Neural progenitor cell (in vitro differentiated cells): ENCODE results near the gene NES. TPM values are rescaled to one million over a fixed set of nuclear protein-coding genes. Genes with fewer than 3 reads are reported as not detected.

ENCODE experiments used
- DNase-seq: peaks from one replicate; pipeline ENCODE4 v3.0.0-alpha.2; 2016; ENCODE audit warnings: low spot score
- H2AFZ ChIP-seq: fragments of 200-600 bp; sonication (generic); replicated peaks from 2 replicates; pipeline ENCODE4 v1.6.1; 2016; ENCODE audit warnings: antibody characterized with exemption
- H3F3A ChIP-seq: fragments of 200-600 bp; sonication (generic); 2 replicates; pipeline ENCODE4 v1.6.1; 2016; ENCODE audit warnings: antibody characterized with exemption, low read depth
- H3K27ac ChIP-seq: fragments of 200-600 bp; sonication (generic); 2 replicates; pipeline ENCODE4 v1.5.1; 2016; ENCODE audit warnings: mild to moderate bottlenecking
- H3K27me3 ChIP-seq: fragments of 200-600 bp; sonication (generic); 2 replicates; pipeline ENCODE4 v1.6.1; 2016; ENCODE audit warnings: mild to moderate bottlenecking, moderate library complexity
- H3K36me3 ChIP-seq: fragments of 200-600 bp; sonication (generic); 2 replicates; pipeline ENCODE4 v1.5.1; 2016
- H3K4me1 ChIP-seq: fragments of 200-600 bp; sonication (generic); 2 replicates; pipeline ENCODE4 v1.6.1; 2016; ENCODE audit warnings: mixed run types
- H3K4me2 ChIP-seq: fragments of 200-600 bp; sonication (generic); 2 replicates; pipeline ENCODE4 v1.6.1; 2016
- H3K4me3 ChIP-seq: fragments of 200-600 bp; sonication (generic); 2 replicates; pipeline ENCODE4 v1.5.1; 2016
- H3K79me2 ChIP-seq: fragments of 200-600 bp; sonication (generic); 2 replicates; pipeline ENCODE4 v1.6.1; 2016; ENCODE audit warnings: low read depth
- H3K9ac ChIP-seq: fragments of 200-600 bp; sonication (generic); 2 replicates; pipeline ENCODE4 v1.6.1; 2016
- H3K9me3 ChIP-seq: fragments of 200-600 bp; sonication (generic); 2 replicates; pipeline ENCODE4 v1.5.1; 2016; ENCODE audit warnings: low read depth
- H4K20me1 ChIP-seq: fragments of 200-600 bp; sonication (generic); 2 replicates; pipeline ENCODE4 v1.6.1; 2016; ENCODE audit warnings: low read depth
- H3K27ac Mint-ChIP-seq: 3 replicates; pipeline ENCODE4 v1.8.0; 2021; ENCODE audit warnings: mixed read lengths
- H3K27me3 Mint-ChIP-seq: 2 replicates; pipeline ENCODE4 v1.8.0; 2022; ENCODE audit warnings: low read depth, mild to moderate bottlenecking, inconsistent platforms, moderate library complexity, mixed read lengths; ENCODE audit not compliant: insufficient read depth
- H3K36me3 Mint-ChIP-seq: 3 replicates; pipeline ENCODE4 v1.8.0; 2021; ENCODE audit warnings: mixed read lengths
- H3K4me1 Mint-ChIP-seq: 3 replicates; pipeline ENCODE4 v1.8.0; 2021; ENCODE audit warnings: mixed read lengths
- H3K4me3 Mint-ChIP-seq: 3 replicates; pipeline ENCODE4 v1.8.0; 2021; ENCODE audit warnings: mild to moderate bottlenecking, moderate library complexity, mixed read lengths
- H3K9me3 Mint-ChIP-seq: 3 replicates; pipeline ENCODE4 v1.8.0; 2020; ENCODE audit warnings: mixed read lengths
- EZH2 ChIP-seq: fragments of 200-600 bp; sonication (generic); IDR thresholded peaks from 2 replicates; pipeline ENCODE4 v1.6.1; 2017; ENCODE audit warnings: antibody characterized with exemption, mild to moderate bottlenecking, moderate library complexity
- EZH2phosphoT487 ChIP-seq: fragments of 200-600 bp; sonication (generic); IDR thresholded peaks from 2 replicates; pipeline ENCODE4 v1.6.1; 2017; ENCODE audit warnings: antibody characterized with exemption
- total RNA-seq: library from RNA; depleted of rRNA; stranded (reverse); fragments of >200 nt; gene quantifications from 2 replicates; pipeline ENCODE4 v1.2.3, GENCODE V29; 2015; ENCODE audit warnings: low replicate concordance
- TF ChIP-seq, protein P1 (sequence below): fragments of 200-600 bp; sonication (generic); IDR thresholded peaks from 2 replicates; pipeline ENCODE4 v1.5.1; 2017; ENCODE audit warnings: antibody characterized with exemption, mild to moderate bottlenecking

The NES gene
- total RNA-seq, 1 donor from 2014 or later, result 83.8 TPM

- H3K27me3 Mint-ChIP-seq, result peaks cover 37% of the 10 kb centered on the region
- peak overlapping the region; percentile 59 for H3K4me3 Mint-ChIP-seq
- Histone ChIP-seq H3K4me3 (no peak overlapping the region), H4K20me1 (peaks cover 24% of the 10 kb centered on the region), H3K36me3 (no peaks in the 10 kb centered on the region), H3K27ac (no peak overlapping the region), H3K4me1 (peaks cover 35% of the 10 kb centered on the region), H3K27me3 (peaks cover 70% of the 10 kb centered on the region), H3K79me2 (no peaks in the 10 kb centered on the region), H3K4me2 (peak overlapping the region; percentile 67), H3K9me3 (no peaks in the 10 kb centered on the region), H3K9ac (no peak overlapping the region), H2AFZ (no peak overlapping the region), H3F3A (peaks cover 26% of the 10 kb centered on the region)
- DNase-seq, result no peak
- peaks cover 45% of the 10 kb centered on the region for H3K4me1 Mint-ChIP-seq
- H3K27ac Mint-ChIP-seq, result no peak overlapping the region
- no peak for TF ChIP-seq EZH2
- TF ChIP-seq, protein P1, sequence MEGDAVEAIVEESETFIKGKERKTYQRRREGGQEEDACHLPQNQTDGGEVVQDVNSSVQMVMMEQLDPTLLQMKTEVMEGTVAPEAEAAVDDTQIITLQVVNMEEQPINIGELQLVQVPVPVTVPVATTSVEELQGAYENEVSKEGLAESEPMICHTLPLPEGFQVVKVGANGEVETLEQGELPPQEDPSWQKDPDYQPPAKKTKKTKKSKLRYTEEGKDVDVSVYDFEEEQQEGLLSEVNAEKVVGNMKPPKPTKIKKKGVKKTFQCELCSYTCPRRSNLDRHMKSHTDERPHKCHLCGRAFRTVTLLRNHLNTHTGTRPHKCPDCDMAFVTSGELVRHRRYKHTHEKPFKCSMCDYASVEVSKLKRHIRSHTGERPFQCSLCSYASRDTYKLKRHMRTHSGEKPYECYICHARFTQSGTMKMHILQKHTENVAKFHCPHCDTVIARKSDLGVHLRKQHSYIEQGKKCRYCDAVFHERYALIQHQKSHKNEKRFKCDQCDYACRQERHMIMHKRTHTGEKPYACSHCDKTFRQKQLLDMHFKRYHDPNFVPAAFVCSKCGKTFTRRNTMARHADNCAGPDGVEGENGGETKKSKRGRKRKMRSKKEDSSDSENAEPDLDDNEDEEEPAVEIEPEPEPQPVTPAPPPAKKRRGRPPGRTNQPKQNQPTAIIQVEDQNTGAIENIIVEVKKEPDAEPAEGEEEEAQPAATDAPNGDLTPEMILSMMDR, result no peak
- TF ChIP-seq EZH2phosphoT487, result no peak
- H3K36me3 Mint-ChIP-seq, result no peaks in the 10 kb centered on the region
- no peaks in the 10 kb centered on the region for H3K9me3 Mint-ChIP-seq
Measured at GRCh38 chr1:156657741-156658319, 19.4 kb downstream of the NES start.

- Mint-ChIP-seq H3K4me1 (peaks cover 37% of the 10 kb centered on the region), H3K9me3 (no peaks in the 10 kb centered on the region)
Measured at GRCh38 chr1:156656806-156657740, 20.1 kb downstream of the NES start.

GRCh38 chr1:156655904-156656516 lies 21.2 kb downstream of the NES start:
- Histone ChIP-seq H3K9me3 (no peaks in the 10 kb centered on the region), H3K36me3 (no peaks in the 10 kb centered on the region), H3K27ac (no peak overlapping the region), H2AFZ (no peak overlapping the region), H3K4me2 (no peak overlapping the region), H3K4me3 (no peak overlapping the region), H3K4me1 (peaks cover 16% of the 10 kb centered on the region), H3K79me2 (no peaks in the 10 kb centered on the region), H4K20me1 (peaks cover 38% of the 10 kb centered on the region), H3F3A (peaks cover 8% of the 10 kb centered on the region), H3K9ac (no peak overlapping the region), H3K27me3 (peaks cover 88% of the 10 kb centered on the region)
- H3K4me1 Mint-ChIP-seq, result peaks cover 27% of the 10 kb centered on the region
- DNase-seq, result no peak
- no peak overlapping the region for H3K4me3 Mint-ChIP-seq
- peaks cover 41% of the 10 kb centered on the region for H3K27me3 Mint-ChIP-seq
- no peak overlapping the region for H3K27ac Mint-ChIP-seq
- no peaks in the 10 kb centered on the region for H3K9me3 Mint-ChIP-seq
- no peak for TF ChIP-seq EZH2
- no peak for TF ChIP-seq EZH2phosphoT487
- TF ChIP-seq, protein P1, result no peak
- H3K36me3 Mint-ChIP-seq, result no peaks in the 10 kb centered on the region

More at GRCh38 chr1:156656806-156657740, 20.1 kb downstream of the NES start:
- H3K4me3 Mint-ChIP-seq, result peak overlapping the region; percentile 59
- H3K27ac ChIP-seq, result no peak overlapping the region
- no peaks in the 10 kb centered on the region for H3K9me3 ChIP-seq
- H3K79me2 ChIP-seq, result no peaks in the 10 kb centered on the region
- H3F3A ChIP-seq, result peaks cover 19% of the 10 kb centered on the region
- H2AFZ ChIP-seq, result no peak overlapping the region
- no peak overlapping the region for H3K9ac ChIP-seq
- peaks cover 27% of the 10 kb centered on the region for H3K4me1 ChIP-seq
- TF ChIP-seq, protein P1, result peak; percentile 97
- peak; percentile 87 for TF ChIP-seq EZH2phosphoT487
- peak; percentile 95 for TF ChIP-seq EZH2
- H3K4me2 ChIP-seq, result peak overlapping the region; percentile 67
- H4K20me1 ChIP-seq, result peaks cover 31% of the 10 kb centered on the region
- H3K4me3 ChIP-seq, result peak overlapping the region; percentile 33
- no peak overlapping the region for H3K27ac Mint-ChIP-seq
- H3K36me3 ChIP-seq, result no peaks in the 10 kb centered on the region
- peaks cover 39% of the 10 kb centered on the region for H3K27me3 Mint-ChIP-seq
- peak; percentile 78 for DNase-seq
- peaks cover 77% of the 10 kb centered on the region for H3K27me3 ChIP-seq
- no peaks in the 10 kb centered on the region for H3K36me3 Mint-ChIP-seq
